NB4 (cell line): Measurements from ENCODE around the gene RELT.

Source experiments
- CTCF ChIP-seq: IDR thresholded peaks from one replicate; pipeline ENCODE4 v1.5.1; 2012; ENCODE audit warnings: low read depth, low read length
- MAX ChIP-seq: IDR thresholded peaks from 2 replicates; pipeline ENCODE4 v1.6.1; 2011; ENCODE audit warnings: low read depth, low read length
- POLR2A ChIP-seq: IDR thresholded peaks from 2 replicates; pipeline ENCODE4 v1.6.1; 2011; ENCODE audit warnings: mild to moderate bottlenecking; ENCODE audit not compliant: insufficient read length; ENCODE audit errors: extremely low read depth

GRCh38 chr11:73372375-73372993, 3.7 kb upstream of the RELT start:
- peak; percentile 18 for TF ChIP-seq CTCF
- TF ChIP-seq POLR2A = no peak
- no peak for TF ChIP-seq MAX
